ENCODE results near the gene BAAT.
"Not testable (repeated sequence)": the region's sequence is repeated elsewhere in the genome, so short reads cannot be mapped to it uniquely, and the experiment has no call there.

BAAT gene

DNA sequence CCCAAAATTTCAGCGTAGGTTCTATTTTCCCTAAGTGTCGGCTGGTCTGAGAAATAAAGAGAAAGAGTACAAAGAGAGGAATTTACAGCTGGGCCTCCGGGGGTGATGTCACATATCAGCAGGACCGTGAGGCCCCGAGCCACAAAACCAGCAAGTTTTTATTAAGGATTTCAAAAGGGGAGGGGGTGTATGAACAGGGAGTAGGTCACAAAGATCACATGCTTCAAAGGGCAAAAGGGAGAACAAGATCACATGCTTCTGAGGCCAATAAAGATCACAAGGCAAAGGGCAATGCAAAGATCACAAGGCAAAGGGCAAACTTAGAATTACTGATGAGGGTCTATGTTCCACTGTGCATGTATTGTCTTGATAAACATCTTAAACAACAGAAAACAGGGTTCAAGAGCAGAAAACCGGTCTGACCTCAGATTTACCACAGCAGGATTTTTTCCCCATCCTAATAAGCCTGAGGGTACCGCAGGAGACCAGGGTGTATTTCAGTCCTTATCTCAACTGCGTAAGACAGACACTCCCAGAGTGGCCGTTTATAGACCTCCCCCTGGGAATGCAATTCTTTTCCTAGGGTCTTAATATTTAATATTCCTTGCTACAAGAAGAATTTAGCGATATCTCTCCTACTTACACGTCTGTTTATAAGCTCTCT, at the start of gene BAAT:
BAAT (minus strand) TSS at position 134 of the 664 bp plus-strand sequence. CDS start 13,602 bp downstream, outside the sequence.
- not testable (repeated sequence) for DNase-seq (ENCODE audit: low read depth, low spot score)

DNA sequence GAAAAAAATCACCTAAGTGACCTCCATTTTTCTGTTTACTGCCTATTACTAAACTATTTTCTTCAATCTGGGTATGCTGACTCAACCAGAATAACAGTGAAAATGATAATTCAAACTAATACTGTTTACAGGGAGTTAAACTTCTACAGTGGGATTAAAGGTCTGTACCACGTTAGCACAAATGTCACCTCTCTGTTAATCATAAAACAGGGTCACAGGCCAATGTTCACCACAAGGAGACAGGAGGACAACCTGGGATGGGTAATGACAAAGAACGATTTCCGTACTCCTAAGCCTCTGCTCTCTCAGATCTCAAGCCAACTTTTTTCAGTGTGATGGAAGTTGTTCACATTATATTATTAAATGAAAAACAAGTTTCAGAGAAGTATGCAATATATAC, 48.4 kb upstream of the BAAT start:
- no peak for DNase-seq (ENCODE audit: low read depth, low spot score)

DNA sequence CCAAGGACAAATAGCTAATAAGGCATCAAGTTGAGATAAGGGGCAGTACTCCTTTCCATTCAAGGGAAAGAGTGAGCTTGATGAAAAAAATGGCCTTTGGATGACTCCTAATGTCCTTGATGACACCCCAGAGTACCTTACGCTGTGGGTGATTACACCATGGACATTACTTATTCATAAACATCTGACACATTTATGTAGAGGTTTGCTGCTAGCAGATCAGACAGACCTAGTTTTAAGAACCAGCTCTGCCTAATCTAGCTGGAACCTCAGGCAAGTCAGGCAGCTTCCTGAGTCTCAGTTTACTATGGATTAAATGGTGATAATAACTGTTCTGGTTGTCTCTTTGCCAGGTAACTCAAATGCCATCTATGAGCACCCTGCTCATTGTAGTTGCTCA, 47.9 kb upstream of the BAAT start:
- DNase-seq (ENCODE audit: low read depth, low spot score), result no peak

DNA sequence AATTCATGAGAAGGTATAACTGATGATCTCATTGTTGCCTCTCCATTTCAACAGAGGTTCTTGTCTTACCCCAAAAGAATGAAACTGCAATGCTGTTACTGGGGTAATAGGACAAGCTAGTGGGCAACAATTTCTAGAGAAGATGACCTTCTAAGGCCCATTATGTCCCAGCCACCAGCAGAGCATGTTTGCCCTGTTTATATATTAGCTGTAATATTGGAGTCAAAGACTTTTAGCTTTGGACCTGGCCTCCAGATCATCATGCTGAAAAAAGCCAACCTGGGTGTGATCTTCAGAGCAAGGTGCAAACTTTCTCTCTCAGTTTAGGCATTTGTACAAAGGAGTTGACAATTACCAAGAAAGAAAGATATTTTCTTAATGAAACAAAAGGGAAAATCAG, 47.4 kb upstream of the BAAT start:
- no peak for DNase-seq (ENCODE audit: low read depth, low spot score)

DNA sequence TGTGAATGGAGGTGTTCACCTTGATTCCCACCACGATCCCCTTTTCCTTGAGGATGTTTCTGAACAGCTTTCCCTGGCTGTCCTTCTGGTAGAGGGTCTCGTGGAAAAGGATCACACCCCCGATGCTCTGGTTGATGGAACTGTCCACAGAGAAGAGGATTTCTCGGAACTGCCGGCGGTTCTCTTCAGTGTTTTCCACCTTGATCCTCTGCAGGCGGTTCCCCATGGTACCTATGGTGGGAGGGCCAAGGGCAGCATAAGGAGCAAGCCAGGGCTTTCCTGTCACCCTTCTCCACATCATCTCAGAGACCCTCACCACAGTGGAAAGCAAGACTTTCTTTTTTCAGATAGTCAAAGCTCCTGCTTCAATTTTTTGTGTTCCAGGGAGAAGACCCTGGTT, 44.9 kb upstream of the BAAT start:
- no peak for DNase-seq (ENCODE audit: low read depth, low spot score)

DNA sequence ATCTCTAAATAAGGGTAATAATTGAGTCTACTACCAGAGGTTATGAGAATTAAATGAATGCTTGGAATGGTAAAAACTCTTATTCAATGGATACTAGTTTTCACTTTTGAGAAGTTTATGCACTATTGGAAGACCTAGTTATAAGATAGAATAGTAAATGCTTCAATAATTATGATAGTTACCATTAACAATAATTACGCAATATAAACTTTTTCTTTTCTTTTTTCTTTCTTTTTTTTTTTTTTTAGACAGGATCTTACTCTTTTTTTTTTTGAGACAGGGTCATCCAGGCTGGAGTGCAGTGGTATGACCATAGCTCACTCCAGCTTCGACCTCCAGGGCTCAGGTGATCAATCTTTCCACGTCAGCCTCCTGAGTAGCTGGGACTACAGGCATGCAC, 44.1 kb upstream of the BAAT start:
- DNase-seq (ENCODE audit: low read depth, low spot score), result no peak

DNA sequence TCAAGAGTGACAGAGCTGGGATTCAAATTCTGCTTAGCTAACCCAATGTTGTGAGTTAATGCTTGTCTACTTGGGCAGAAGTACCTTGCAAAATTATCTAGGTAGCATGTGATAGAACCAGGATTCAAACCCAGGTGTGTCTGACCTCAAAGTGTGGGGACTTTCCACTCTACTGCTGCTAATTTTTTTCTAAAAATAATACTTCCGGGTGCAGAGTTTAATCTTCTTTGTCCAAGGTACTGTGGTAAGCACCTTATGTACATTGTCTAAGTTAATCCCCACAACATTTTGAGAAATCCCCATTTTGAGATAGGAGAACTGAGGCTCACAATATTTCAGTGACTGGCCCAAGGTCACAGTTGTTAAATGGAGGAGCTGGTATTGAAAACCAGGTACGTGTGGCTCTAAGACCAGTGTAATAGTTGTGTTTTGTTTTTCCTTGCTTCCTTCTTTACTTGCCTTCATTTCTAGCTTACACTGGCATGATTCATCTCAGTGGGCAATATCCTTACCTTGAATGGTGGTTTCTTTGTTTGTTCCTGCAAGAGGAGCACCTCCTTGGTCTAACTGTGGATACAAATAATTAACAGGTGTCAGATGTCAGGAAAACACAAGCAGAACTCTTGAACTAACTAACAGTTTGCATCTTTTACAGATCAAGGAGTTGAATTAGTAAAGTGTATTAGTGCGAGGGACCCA, 43.3 kb upstream of the BAAT start:
- no peak for DNase-seq (ENCODE audit: low read depth, low spot score)

DNA sequence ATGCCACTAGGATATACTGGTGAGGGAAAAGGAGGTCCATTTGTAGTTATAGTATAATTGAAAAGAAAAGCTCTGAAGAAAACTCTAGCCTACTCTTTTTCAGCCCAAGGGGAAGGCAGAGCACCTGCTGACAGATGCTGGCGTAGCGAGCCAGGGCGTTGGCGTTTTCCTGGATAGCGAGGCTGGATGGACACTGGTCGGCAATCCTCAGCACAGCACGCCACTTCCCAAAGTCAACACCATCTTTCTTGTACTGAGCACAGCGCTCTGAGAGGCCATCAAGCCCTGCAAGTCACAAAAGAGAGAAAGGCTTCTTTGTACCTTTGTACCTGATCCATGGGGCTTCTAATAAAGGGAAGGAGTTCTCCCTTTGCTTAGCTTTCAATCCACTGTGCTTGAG, 42.6 kb upstream of the BAAT start:
- no peak for DNase-seq (ENCODE audit: low read depth, low spot score)

DNA sequence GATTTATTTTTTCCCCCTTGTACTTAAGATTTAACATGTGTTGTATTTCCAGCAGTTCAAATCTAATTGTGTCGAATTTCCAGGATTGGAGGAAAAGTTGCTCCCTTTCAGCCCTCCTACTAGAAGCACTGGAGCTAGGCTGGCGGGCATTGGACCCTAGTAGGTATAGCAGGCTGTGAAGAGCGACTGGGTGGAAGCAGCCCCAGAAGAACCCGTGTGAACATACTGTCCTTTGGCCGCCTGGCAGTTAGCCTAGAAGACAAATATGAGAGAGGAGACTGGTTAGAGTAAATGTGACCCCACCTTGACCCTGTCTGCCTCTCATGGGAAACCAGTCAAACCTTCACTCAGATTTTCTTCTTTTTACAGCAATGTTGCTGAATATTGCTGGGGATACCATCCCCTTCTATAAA, 36.9 kb upstream of the BAAT start:
- DNase-seq (ENCODE audit: low read depth, low spot score), result no peak

DNA sequence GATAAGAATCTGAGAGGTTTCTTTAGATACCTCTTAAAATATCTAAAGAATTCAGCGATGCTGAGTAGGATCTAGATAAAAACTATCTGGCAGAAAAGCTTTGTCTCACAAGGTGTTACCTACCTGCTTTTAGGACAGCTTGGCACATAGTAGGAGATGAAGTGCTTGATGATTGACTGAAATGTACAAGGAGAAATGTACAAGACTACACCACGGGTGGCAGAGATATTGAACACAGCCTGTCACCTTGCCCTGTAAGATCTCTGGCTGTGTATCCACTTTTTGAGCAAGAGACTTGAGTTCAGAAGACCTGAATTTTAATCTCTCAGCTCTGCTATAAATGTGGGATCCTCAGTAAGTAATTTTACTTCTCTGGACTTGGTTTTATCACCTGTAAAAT, 35.1 kb upstream of the BAAT start:
- DNase-seq (ENCODE audit: low read depth, low spot score), result no peak

DNA sequence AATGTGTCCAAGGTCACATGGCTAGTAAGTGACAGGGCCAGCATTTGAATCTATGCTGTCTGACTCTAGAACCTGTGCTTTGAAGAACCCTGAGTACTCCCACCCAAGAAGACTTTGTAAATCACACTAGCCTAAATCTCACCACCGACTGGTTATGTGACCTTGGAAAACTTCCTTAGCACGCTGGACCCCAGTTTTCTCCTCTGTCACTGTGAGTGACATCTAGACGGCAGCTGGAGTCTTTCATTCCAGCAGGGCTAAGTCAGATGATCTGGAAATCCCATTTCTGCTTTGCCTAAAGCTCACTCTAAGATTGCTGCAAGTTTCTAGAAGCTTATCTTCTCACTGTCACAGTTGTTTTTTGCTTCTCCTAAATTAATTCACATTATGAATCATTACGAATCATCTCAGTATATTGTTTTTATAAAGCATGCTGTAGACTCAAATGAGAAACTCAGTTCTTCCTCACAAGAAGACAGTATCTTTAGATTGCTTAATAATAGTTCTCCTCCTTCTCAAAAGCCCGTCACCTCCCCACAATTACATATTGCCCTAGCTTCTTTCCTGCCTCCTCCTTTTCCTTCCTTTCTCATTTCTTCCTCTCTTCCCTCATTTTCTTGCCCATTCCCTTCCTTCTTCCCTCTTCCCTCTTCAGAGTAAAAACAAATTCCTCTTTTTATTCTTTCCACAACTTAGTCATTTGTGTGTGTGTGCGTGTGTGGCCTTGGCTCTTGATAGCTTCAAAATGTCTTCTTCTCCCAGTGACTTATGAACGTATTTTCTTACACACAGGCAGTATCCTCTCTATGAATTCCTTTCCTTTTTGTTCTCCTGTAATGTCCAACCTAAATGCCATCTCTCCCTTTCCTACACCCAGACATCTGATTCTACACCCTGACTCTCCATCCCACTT, 34.0 kb upstream of the BAAT start:
- no peak for DNase-seq (ENCODE audit: low read depth, low spot score)

DNA sequence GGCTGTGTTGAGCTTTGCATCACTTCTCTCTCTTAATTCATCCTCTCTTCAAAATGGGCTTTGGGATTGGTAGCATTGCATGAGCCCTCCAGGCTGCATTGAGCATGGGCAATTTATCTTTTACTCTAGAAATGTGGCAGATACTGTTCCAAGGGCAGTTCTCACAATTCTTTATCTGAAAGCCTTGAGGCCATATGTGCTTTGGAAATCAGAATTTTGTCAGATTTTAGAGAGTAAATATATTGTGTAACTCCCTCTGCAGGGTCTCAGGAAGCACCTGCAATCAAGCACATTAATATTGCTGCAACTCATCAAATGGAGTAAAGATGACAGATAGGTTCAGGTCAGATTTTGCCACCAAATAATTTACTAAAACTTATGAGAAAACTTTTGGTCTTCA, 33.2 kb upstream of the BAAT start:
- DNase-seq (ENCODE audit: low read depth, low spot score), result no peak

DNA sequence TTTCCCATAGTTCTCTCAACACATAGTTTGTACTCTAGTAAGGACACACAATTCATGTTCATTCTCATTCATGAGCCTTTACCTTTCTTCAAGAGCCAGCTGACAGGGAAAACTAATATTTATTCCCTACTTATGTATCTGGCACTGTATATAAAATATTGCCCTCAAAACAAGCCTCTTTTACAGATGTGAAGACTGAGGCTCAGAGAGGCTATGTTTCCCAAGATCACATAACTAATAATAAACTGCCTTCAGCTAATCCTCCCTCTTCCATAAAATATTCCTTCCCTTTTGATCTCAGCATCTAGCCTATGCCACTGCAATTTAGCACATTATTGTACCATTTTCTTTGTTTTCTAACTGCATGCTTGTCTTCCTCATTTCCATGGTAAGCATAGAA, 32.6 kb upstream of the BAAT start:
- DNase-seq (ENCODE audit: low read depth, low spot score), result no peak

DNA sequence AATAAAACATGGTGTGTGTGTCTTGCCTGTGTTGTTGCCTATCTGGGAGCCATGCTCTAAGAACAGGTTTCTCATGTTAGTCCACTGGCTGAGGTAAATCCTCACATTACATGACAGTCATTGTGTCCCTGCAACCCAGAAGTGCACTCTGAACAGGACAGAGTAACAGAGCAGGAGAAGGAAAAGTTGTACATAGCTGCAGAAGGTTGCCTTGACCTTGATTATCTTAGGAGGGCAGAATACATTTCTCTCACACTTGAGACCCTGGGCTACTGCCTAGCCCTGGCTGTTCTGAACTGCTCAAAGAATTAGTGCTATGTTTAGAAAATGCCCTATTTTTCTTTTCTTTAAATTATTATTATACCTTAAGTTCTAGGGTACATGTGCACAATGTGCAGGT, 30.8 kb upstream of the BAAT start:
- DNase-seq (ENCODE audit: low read depth, low spot score), result no peak

DNA sequence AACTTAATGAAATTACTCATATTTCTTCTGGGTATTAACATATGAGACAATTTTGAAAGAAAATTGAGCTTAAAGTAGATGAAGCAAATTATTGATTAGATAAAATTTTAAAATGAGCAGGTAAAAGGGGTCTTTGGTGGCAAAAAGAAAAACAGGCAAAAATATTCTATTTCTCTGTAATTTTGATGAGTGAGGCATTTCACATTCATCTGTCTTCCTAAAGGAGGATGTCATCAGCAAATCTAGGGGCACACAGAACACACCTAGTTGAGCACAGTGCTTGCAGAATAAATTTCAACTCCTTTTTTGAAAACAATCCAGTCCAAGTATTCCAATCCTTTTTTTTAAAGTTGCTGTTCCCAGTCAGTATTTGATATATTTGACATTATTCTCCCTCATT, 30.0 kb upstream of the BAAT start:
- DNase-seq (ENCODE audit: low read depth, low spot score), result no peak

DNA sequence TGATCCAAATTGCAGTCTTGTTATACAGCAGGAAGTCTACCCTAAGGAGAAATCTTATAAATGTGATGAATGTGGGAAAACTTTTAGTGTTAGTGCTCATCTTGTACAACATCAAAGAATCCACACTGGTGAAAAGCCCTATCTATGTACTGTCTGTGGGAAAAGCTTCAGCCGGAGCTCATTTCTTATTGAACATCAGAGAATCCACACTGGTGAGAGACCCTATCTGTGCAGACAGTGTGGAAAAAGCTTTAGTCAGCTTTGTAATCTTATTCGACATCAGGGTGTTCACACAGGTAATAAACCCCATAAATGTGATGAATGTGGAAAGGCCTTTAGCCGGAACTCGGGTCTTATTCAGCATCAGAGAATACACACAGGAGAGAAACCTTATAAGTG, 24.3 kb upstream of the BAAT start:
- DNase-seq (ENCODE audit: low read depth, low spot score), result no peak

DNA sequence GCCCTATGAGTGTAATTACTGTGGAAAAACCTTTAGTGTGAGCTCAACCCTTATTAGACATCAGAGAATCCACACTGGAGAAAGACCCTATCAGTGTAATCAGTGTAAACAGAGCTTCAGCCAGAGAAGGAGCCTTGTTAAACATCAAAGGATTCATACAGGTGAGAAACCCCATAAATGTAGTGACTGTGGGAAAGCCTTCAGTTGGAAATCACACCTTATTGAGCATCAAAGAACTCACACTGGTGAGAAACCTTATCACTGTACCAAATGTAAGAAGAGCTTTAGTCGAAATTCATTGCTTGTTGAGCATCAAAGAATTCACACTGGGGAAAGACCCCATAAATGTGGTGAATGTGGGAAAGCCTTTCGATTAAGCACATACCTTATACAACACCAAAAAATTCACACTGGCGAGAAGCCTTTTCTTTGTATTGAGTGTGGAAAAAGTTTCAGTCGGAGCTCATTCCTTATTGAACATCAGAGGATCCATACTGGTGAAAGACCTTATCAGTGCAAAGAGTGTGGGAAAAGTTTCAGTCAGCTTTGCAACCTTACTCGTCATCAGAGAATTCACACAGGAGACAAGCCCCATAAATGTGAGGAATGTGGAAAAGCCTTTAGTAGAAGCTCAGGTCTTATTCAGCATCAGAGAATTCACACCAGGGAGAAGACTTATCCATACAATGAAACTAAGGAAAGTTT, 23.7 kb upstream of the BAAT start:
- no peak for DNase-seq (ENCODE audit: low read depth, low spot score)

DNA sequence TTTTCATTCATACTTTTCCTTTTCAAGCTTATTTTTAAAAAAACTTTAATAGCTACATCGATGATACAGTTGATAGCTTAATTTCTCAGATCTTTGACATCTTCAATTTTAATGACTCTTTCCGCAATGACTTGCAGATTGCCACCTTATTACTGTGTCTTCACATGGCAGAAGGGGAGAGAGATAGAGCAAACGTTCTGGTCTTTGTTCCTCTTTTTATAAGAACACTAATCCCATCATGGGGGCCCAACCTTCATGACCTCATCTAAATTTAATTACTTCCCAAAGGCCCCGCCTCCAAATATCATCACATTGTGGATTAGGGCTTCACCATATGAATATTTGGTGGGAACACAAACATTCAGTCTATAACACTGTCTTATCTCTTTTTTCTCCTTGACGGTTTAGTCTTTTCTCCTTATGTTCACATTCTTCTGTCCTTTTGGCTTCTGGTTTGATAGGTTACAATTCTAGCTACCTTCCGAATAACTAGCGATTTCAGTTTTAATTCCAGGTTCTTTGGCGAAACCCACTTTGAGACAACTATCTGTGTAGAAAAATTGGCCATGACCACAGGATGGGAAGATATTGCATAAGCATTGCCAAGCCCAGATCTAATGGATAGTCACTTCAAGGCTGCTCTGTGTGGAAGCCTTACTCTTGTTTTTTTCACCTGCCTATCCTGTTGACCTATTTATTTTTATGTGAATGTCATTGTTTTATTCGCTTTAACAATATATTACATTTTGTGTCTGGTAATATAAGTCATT, 18.9 kb upstream of the BAAT start:
- no peak for DNase-seq (ENCODE audit: low read depth, low spot score)

DNA sequence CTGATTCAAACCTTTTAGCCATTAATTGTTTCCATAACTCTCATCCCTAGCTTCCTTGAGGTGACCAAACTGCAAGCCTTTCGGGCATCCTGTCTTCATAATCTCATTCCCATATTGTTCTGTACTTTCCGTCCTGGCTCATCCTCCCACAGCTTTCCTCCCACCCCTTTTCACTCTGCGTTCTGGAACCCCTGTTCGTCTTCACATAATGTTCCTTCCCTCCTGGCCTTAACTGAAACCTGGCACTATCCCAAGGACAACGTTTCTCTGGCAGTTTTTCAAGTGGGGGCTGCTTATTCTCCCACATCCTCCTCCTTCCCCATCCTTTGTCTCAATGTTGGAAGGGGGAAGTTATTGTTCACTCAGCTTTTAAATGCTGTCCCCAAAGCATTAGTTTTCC, 15.3 kb upstream of the BAAT start:
- DNase-seq (ENCODE audit: low read depth, low spot score), result no peak

DNA sequence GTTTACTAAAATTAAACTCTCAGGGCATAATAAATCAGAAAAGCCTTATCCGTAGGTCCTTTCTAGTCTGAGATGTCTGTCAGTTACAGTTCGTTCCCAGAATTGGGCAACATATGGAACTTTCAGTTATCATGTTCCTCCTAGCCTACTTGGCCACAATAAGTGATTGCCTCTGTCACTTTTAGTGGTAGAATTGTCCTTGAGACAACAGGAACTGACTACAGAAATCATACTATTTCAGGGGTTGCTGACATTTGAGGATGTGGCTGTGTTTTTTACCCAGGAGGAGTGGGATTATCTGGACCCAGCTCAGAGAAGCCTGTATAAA, 14.8 kb upstream of the BAAT start:
- DNase-seq (ENCODE audit: low read depth, low spot score), result no peak

DNA sequence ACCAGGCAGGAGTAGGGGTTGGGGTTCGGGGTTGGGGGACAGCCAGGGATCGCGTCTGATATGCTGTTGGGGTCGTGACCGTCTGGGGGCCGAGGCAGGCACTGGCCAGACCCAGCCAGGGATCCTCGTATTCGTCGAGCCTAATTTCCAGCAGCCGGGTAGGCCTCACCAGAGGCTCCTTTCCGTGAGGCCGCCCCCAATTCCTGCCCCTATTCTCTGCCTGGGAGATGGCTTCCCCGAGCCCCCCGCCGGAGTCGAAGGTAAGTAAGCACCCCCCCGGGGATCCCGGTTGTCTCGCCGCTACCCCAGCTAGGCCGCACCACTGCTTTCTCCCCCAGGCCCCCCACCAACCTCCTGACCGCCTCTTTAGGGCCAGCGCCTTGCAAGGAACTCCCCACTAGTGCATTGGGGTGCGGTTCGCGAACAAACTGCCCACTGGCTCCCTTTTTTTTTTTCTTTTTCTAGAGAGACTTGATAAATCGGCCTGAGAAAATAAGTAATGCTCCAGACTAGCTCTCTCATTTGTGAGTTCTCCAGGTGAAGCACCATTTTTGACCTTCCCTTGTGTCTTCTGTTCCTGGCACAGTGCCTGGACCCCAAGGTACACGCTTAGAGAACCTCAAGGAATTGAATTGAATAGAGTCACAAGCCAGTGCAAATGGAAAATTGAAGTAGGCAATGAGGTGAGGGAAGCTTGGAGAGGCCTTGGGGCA, 14.3 kb upstream of the BAAT start:
- no peak for DNase-seq (ENCODE audit: low read depth, low spot score)

Data from activated naive CD8-positive, alpha-beta T cell treated with anti-CD3 and anti-CD28 coated beads, Interleukin-2, amount 50 U/mL, for 16 hours (primary cell).